DOHH2 (cell line): Measurements from ENCODE around the gene REPIN1.

ENCODE experiments used
- H3F3A ChIP-seq: fragments of 200-600 bp; sonication (generic), shearing (Covaris generic); 2 replicates; pipeline ENCODE4 v1.6.0; 2016; ENCODE audit warnings: antibody characterized with exemption, mild to moderate bottlenecking; ENCODE audit not compliant: control insufficient read depth, insufficient read depth
- H3K27ac ChIP-seq: fragments of 200-600 bp; sonication (generic); 2 replicates; pipeline ENCODE4 v1.5.1; 2014; ENCODE audit warnings: low read depth, mild to moderate bottlenecking, low read length, moderate library complexity
- H3K27me3 ChIP-seq: fragments of 200-600 bp; sonication (generic); 2 replicates; pipeline ENCODE4 v1.6.1; 2014; ENCODE audit warnings: mild to moderate bottlenecking, low read length, mixed read lengths; ENCODE audit not compliant: control insufficient read depth
- H3K36me3 ChIP-seq: fragments of 200-600 bp; sonication (generic); 2 replicates; pipeline ENCODE4 v1.6.1; 2014; ENCODE audit warnings: mild to moderate bottlenecking, low read length, moderate library complexity, mixed read lengths; ENCODE audit not compliant: control insufficient read depth
- H3K4me1 ChIP-seq: fragments of 200-600 bp; sonication (generic); 2 replicates; pipeline ENCODE4 v1.6.1; 2014; ENCODE audit warnings: mild to moderate bottlenecking, low read length, mixed read lengths; ENCODE audit not compliant: control insufficient read depth
- H3K4me2 ChIP-seq: fragments of 200-600 bp; sonication (generic); 2 replicates; pipeline ENCODE4 v1.6.0; 2014; ENCODE audit warnings: mild to moderate bottlenecking, low read length, moderate library complexity
- H3K4me3 ChIP-seq: fragments of 200-600 bp; sonication (generic); 2 replicates; pipeline ENCODE4 v1.5.1; 2014; ENCODE audit warnings: mild to moderate bottlenecking, low read length, mixed read lengths
- H3K79me2 ChIP-seq: fragments of 200-600 bp; sonication (generic); 2 replicates; pipeline ENCODE4 v1.6.1; 2014; ENCODE audit warnings: mild to moderate bottlenecking, low read length, mixed read lengths; ENCODE audit not compliant: control insufficient read depth
- H3K9me2 ChIP-seq: fragments of 200-600 bp; sonication (generic); replicated peaks from 2 replicates; pipeline ENCODE4 v1.6.1; 2014; ENCODE audit warnings: mild to moderate bottlenecking, low read length, mixed read lengths; ENCODE audit not compliant: control insufficient read depth
- H3K9me3 ChIP-seq: fragments of 200-600 bp; sonication (generic); 2 replicates; pipeline ENCODE4 v1.6.1; 2014; ENCODE audit warnings: antibody characterized with exemption, low read length, mixed read lengths; ENCODE audit not compliant: control insufficient read depth, insufficient read depth
- H4K20me1 ChIP-seq: fragments of 200-600 bp; sonication (generic); 2 replicates; pipeline ENCODE4 v1.6.0; 2014; ENCODE audit warnings: low read depth, mild to moderate bottlenecking, antibody characterized with exemption, low read length, moderate library complexity; ENCODE audit not compliant: control insufficient read depth, insufficient read depth
- EZH2phosphoT487 ChIP-seq: fragments of 200-600 bp; sonication (generic); IDR thresholded peaks from 2 replicates; pipeline ENCODE4 v1.6.1; 2017; ENCODE audit warnings: borderline replicate concordance, mild to moderate bottlenecking, antibody characterized with exemption, low read length, moderate library complexity, mixed read lengths
- TF ChIP-seq, protein P1 (sequence below): fragments of 200-600 bp; sonication (generic); IDR thresholded peaks from one replicate; pipeline ENCODE4 v1.5.1; 2014; ENCODE audit warnings: antibody characterized with exemption, mild to moderate bottlenecking, low read depth, low read length; ENCODE audit not compliant: poor library complexity, severe bottlenecking

The REPIN1 gene

DNA sequence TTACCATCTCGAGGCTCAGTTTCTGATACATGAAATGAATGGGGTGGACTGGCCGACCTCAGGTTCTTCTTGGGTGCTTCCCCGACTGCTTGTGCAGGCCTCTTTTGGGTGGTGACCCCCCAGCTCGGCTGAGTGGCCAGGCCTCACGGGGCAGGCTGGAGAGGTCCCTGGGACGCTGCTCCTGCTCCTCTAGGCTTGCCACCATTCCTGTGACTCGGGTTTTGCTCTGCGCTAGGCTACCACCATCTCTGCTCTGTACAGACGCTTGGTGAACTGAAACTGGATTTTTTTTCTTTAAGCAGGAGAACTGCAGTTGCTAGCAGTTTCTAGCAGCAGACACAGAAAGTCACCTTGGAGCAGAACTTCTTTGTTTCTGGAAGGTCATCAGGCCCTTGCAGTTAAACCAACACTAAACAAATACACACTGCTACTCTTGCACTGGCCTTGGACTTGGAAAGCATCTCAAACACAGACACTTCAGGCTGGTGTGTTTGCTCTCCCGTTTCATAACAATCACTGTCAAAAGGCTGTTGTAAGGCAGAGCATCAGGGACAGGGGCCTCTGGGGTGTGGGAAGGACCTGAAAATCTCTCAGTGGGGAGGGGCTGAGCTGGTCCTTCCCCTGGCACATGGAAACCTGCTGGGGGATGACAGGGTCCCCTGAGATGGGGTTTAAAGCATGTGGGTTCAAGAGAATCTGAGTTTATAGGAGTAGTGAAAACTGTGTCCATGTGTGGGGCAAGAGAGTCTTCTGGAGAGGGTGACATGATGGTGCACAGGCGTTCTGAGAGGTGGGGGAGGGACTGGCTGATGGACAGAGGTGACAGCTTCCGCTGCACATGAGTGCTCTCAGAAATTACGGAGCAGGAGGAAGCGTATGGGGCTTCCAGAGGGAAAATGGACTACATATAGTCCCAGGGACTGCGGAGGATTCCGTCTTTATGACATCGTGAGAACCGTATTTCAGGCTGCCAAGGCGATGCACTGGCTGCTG is 46.8 kb downstream of the REPIN1 start:
- TF ChIP-seq EZH2phosphoT487: no peak
- Histone ChIP-seq H3K4me2 (no peak overlapping the region), H3K27me3 (peaks cover 4% of the 10 kb centered on the region; the same call in 1 of the 2 replicates), H3K9me2 (no peaks in the 10 kb centered on the region), H3K9me3 (no peaks in the 10 kb centered on the region), H3K27ac (no peak overlapping the region), H3K79me2 (no peaks in the 10 kb centered on the region), H4K20me1 (no peaks in the 10 kb centered on the region), H3K36me3 (no peaks in the 10 kb centered on the region), H3K4me3 (no peak overlapping the region), H3K4me1 (no peaks in the 10 kb centered on the region), H3F3A (no peaks in the 10 kb centered on the region)

DNA sequence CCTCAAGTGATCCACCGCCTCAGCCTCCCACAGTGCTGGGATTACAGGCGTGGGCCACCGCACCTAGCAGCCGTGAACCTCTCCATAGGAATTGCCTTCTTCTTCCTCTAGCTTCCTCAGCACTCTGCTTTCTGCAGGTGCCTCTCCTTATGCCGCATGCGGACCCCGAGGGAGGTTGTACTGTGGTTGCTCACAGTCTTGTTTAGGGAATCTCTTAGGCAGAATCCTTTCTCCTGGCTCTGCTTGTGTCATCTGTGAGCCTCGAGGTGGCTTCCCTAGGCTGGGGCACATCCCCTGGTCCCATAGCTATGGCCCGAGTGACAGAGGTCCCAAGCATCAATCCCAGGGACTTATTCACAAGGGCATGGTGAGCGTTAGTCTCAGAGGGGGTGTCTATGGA is 48.6 kb downstream of the REPIN1 start:
- H3F3A ChIP-seq: no peaks in the 10 kb centered on the region
- TF ChIP-seq, protein P1, sequence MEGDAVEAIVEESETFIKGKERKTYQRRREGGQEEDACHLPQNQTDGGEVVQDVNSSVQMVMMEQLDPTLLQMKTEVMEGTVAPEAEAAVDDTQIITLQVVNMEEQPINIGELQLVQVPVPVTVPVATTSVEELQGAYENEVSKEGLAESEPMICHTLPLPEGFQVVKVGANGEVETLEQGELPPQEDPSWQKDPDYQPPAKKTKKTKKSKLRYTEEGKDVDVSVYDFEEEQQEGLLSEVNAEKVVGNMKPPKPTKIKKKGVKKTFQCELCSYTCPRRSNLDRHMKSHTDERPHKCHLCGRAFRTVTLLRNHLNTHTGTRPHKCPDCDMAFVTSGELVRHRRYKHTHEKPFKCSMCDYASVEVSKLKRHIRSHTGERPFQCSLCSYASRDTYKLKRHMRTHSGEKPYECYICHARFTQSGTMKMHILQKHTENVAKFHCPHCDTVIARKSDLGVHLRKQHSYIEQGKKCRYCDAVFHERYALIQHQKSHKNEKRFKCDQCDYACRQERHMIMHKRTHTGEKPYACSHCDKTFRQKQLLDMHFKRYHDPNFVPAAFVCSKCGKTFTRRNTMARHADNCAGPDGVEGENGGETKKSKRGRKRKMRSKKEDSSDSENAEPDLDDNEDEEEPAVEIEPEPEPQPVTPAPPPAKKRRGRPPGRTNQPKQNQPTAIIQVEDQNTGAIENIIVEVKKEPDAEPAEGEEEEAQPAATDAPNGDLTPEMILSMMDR: no peak
- TF ChIP-seq EZH2phosphoT487: no peak
- H3K27ac ChIP-seq: no peak overlapping the region
- no peaks in the 10 kb centered on the region for H3K79me2 ChIP-seq
- no peak overlapping the region for H3K4me2 ChIP-seq
- H3K9me2 ChIP-seq: no peaks in the 10 kb centered on the region
- peaks cover 9% of the 10 kb centered on the region for H3K27me3 ChIP-seq
- H3K36me3 ChIP-seq: no peaks in the 10 kb centered on the region
- H3K4me1 ChIP-seq: peaks cover 4% of the 10 kb centered on the region
- no peaks in the 10 kb centered on the region for H4K20me1 ChIP-seq
- no peaks in the 10 kb centered on the region for H3K9me3 ChIP-seq
- no peak overlapping the region for H3K4me3 ChIP-seq

DNA sequence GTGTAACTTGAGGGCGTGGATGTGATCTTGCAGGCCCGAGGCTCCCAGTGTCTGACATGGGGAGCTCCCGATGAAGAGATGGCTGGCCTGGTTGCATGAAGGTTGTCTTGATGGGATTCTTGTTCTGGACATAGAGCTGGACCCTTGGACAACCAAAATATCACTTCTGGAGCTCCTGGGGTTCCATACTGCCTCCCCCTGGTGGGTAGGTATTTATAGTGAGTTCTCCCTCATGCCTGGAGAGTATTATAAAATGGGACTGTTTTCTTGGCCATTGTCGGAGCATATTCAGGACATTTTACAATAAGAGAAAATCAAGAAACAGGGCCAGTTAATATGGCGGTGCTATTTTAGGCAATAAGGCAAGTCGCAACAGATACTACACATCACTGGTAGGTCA is 49.2 kb downstream of the REPIN1 start:
- Histone ChIP-seq H3K27me3 (peaks cover 9% of the 10 kb centered on the region), H3K36me3 (no peaks in the 10 kb centered on the region), H3K79me2 (no peaks in the 10 kb centered on the region), H3F3A (no peaks in the 10 kb centered on the region), H3K9me2 (no peaks in the 10 kb centered on the region), H3K4me1 (peaks cover 4% of the 10 kb centered on the region), H4K20me1 (no peaks in the 10 kb centered on the region), H3K9me3 (no peaks in the 10 kb centered on the region), H3K4me2 (no peak overlapping the region), H3K27ac (no peak overlapping the region), H3K4me3 (no peak overlapping the region)
- no peak for TF ChIP-seq EZH2phosphoT487
- TF ChIP-seq, protein P1: peak; percentile 61

DNA sequence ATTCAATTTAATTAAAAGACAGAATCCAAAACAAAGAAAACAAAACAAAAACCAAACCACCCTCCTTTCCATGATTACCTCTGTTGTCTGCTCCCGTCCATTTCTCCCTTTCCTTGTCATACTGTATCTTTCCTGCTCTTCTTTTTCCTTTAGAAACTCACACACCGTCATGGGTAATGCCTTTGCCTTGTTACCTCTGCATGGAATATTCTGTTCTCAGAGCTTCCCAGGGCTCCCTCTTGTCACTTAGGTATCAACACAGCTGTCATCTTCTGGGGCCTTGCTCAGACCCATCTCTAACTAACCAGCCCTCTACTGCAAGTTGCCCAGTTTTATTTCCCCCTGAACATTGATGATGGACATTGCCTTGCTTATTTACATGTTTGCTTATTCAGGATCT is 51.6 kb downstream of the REPIN1 start:
- H3K27me3 ChIP-seq: peaks cover 9% of the 10 kb centered on the region
- no peak for TF ChIP-seq EZH2phosphoT487
- TF ChIP-seq, protein P1: no peak
- H3K4me1 ChIP-seq: peaks cover 4% of the 10 kb centered on the region
- no peaks in the 10 kb centered on the region for H3K79me2 ChIP-seq
- no peaks in the 10 kb centered on the region for H3K9me2 ChIP-seq
- H3K36me3 ChIP-seq: no peaks in the 10 kb centered on the region
- H3F3A ChIP-seq: no peaks in the 10 kb centered on the region
- no peak overlapping the region for H3K4me3 ChIP-seq
- H3K9me3 ChIP-seq: no peaks in the 10 kb centered on the region
- no peaks in the 10 kb centered on the region for H4K20me1 ChIP-seq
- no peak overlapping the region for H3K4me2 ChIP-seq
- H3K27ac ChIP-seq: no peak overlapping the region
